HG03442 (cell line): ENCODE results near the gene AMIGO3.
"Not testable (repeated sequence)": the region's sequence is repeated elsewhere in the genome, so short reads cannot be mapped to it uniquely, and the experiment has no call there.

Source experiments
- ATAC-seq: cut with Tn5 transposase; IDR thresholded peaks from one replicate; pipeline ENCODE4 v1.9.1; 2021; ENCODE audit warnings: mild to moderate bottlenecking, moderate library complexity; ENCODE audit not compliant: unreplicated experiment

The AMIGO3 gene

GRCh38 chr3:49712631-49713317 is 6.7 kb downstream of the AMIGO3 start:
- no peak for ATAC-seq

- ATAC-seq: no peak
Observed at GRCh38 chr3:49712166-49712565, 7.3 kb downstream of the AMIGO3 start.

GRCh38 chr3:49711489-49711888 is 8.0 kb downstream of the AMIGO3 start:
- no peak for ATAC-seq

DNA sequence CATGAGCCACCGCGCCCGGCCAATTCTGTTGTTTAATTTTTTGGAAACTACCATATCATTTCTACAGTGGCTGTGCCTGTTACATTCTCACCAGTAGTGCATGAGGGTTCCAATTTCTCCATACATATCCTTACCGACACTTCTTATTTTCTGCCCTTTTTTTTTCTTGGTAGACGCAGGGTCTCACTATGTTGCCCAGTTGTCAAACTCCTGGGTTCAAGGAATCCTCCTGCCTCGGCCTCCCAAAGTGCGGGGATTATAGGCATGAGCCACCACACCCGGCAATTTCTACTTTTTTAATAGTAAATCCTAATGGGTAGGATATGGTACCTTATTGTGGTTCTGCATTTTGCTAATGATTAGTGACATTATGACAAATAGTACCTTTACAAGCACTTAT is 9.6 kb downstream of the AMIGO3 start:
- no peak for ATAC-seq

DNA sequence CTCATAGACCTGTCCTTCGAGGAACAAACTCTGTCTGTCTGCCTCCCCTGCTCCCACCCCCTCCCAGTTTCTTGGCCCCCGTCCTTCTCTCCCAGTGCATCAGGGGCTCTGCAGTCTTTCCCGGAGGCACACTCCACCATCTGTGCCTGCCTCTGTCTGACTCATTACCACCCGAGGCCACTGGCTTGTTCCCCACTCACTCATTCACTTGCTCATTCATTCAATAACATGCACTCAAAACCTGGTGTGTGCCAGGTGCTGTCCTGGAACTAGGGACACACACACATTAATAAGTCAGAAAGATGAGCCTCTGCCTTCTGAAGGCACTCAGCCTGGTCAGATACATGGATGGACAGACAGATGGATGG is 12.4 kb downstream of the AMIGO3 start:
- no peak for ATAC-seq

DNA sequence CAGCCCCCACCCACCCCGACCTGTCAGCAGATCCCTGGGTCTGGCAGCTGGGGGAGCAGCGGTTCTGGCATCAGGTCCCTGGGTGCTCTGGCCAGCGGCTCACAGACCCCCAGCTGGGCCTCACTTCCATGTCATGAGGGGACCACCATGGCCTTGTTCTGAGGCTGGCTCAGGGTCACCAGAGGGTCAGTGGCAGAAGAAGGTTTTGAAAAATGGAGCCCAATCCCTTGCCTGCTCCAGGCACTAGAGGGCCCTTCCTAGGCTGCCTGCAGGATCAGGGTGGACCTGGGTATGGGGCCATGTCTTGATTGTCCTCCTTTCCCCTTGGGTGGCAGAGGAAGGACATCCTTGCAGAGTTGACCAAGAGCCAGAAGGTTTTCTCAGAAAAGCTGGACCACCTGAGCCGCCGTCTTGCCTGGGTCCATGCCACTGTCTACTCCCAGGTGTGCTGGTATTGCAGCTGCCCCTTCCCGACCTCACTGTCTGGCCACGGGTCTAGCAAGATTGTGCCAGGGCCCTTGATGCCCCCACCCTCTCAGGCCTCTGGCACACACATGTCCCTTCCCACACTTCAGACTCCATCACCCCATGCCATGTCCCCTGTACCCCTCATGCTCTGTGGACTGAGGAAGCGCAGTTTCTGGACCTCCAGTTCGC is 12.9 kb downstream of the AMIGO3 start:
- ATAC-seq: no peak

DNA sequence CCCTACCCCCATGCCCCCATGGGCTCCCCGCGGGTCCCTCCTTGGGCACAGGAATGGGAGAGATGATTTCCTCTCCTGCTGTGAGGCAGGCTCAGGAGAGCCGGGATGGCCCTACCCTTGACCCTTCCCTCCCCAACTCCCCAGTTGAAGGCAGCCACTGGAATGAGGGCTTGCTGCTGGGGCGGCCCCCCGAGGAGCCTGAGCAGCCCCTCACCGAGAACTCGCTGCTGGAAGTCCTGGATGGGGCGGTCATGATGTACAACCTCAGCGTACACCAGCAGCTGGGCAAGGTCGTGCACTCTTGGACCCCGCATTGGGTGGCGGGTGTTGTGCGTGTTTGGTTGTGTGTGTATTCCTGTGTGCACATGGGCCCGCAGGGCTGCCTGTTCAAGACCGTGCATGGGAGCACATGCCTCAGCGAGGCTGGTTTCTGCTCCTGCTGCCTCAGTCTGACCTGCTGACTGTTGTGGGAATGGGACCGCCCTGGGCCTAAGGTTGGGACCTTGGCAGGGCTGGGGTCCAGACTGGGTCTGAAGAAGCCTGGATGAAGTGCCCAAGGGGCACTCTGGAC is 14.0 kb downstream of the AMIGO3 start:
- no peak for ATAC-seq

- ATAC-seq: no peak
Observed at GRCh38 chr3:49704629-49705028, 14.9 kb downstream of the AMIGO3 start.

GRCh38 chr3:49703956-49704355 is 15.5 kb downstream of the AMIGO3 start:
- ATAC-seq: no peak

GRCh38 chr3:49703443-49703927 is 16.0 kb downstream of the AMIGO3 start:
- ATAC-seq: peak; percentile 54

DNA sequence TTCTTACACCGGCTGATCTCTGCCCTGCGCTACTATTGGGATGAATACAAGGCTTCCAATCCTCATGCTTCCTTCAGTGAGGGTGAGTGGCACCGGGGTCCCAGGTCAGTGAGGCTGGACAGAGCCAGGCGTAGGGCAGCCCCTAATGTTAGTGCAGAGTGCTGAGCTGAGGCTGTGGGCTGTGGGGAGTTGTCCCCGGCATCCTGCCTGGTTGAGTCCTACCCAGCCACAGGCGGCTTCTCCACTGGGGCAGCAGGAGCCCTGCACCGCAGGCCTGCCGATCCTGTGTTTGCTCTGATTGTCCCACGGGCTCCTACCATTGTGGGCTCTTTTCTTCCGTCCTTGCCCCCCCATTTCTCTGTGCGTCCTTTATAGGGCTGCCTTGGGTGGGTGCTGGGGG is 16.8 kb downstream of the AMIGO3 start:
- no peak for ATAC-seq

GRCh38 chr3:49701388-49702077 is 18.0 kb downstream of the AMIGO3 start:
- ATAC-seq: no peak

- ATAC-seq: no peak
Observed at GRCh38 chr3:49700453-49701128, 18.9 kb downstream of the AMIGO3 start.

GRCh38 chr3:49700014-49700413 is 19.5 kb downstream of the AMIGO3 start:
- ATAC-seq: no peak

DNA sequence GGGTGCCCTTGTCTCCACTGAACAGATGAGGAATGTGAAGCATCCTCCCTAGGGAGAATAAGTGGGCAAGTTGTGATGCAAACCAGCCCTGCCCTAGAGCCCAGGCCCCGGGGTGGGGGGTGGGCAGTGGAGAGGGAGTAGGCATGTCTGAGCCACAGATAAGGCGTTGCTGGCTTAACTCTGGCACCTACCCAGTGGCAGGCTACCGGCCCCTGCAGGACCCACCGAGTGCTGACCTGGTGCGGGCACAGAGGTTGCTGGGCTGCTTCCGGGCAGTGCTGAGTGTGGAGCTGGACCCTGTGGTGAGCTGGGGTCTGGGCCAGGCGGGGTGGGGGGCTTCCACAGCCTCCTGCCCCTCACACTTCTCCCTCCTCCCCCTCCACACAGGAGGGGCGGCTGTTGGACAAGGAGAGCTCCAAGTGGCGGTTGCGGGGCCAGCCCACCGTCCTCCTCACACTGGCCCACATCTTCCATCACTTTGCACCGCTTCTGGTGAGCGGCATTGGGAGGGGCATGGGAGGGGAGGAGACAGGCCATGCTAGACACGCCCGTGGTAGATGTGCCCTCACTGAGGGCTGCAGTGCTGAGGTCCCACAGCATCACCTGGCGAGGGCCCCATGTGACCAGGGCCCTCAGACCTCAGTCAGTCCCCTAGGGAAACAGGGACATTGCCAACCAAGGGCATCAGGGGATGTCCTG is 20.1 kb downstream of the AMIGO3 start:
- ATAC-seq: no peak

DNA sequence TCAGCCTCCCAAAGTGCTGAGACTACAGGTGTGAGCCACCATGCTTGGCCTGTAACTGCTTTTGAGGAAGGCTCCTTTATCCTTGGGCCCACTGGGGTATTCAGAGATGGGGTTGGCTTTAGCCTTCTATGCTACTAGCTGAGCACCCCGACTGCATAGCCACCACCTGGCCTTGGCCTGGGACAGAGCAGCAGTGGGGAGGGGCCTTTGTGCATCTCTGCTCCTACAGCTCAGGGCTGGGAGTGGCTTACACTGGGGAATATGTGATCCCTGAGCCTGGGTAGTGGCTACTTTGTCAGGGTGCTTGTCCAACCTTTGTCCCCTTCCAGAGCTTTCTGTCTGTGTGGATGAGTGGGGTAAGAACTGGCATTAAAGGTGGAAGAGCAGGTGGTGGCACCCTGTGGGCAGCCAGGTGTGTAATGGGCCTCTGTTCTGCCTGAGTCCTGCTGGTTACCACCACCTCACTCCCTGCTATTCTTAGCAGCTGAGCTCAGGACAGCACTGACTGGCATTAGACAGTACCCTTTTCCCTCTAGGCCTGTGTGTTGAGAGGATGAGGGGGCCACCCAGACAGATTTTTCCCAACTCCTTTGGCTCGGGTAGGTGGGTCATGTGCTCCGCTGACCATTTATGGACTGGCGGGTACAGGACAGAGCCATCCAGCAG is 24.0 kb downstream of the AMIGO3 start:
- ATAC-seq: not testable (repeated sequence)

DNA sequence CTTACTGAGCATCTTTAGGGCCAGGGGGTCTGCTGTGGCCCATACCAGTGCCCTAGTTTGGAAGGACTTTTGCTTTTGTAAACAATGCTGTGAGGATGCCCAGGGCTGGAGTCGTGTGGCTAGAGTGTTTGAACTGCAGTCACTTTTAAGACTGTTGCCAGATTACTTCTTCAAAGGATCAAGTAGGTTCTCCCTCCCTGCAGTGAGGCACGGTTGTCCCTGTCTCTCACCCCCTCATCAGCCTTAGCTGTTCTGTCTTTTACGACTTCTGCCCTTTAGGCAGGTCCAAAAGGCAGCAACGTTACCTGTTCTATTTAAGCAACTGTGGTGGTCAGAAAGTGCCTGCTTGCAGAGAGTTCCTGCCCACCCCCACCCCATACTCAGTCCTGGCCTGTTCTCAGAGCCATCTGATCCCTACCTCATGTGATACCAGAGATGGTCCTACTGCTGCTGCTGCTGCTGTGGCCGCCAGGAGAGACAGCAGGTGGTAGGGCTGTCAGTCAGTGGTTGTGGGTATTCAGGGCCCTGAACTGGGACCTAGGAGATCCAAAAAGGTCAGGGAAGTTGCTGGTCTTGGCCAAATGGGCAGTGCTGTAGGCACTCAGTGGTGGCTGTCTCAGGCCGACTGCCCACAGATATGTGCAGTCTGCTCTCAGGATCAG is 24.9 kb downstream of the AMIGO3 start:
- not testable (repeated sequence) for ATAC-seq

DNA sequence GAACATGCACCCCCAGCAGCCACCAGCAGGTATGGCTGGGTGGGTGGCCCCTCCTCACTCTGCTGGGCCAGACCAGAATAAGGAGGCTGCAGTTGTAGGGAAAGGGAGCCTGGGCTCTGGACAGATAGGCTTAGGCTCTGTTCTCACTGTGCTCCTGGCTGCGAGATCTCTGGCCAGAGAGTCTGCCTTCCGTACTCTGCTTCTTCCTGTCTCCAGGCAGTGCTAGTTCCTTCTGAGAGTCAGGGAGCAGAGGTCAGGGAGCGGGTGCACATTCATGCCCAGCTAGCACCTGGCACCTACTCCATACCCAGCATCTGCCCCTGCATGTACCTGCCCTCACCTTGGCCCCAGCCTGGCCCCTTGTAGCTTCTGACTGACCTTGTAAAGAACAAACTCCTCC is 28.0 kb downstream of the AMIGO3 start:
- not testable (repeated sequence) for ATAC-seq

- not testable (repeated sequence) for ATAC-seq
Observed at GRCh38 chr3:49690856-49691255, 28.6 kb downstream of the AMIGO3 start.
